ENCODE data around the gene FCHO1.
A peak's percentile ranks its signal among the peaks of the same experiment; 100 is the strongest.

FCHO1 gene

GRCh38 chr19:17832443-17833208 lies 81.3 kb downstream of the FCHO1 start:
- DNase-seq, result no peak

GRCh38 chr19:17834350-17835181 lies 83.3 kb downstream of the FCHO1 start:
- peak in 1 of 2 donors; percentile 13 for DNase-seq

GRCh38 chr19:17835182-17836006 lies 84.1 kb downstream of the FCHO1 start:
- DNase-seq, result no peak

GRCh38 chr19:17836530-17836929 lies 85.3 kb downstream of the FCHO1 start:
- no peak for DNase-seq

DNA sequence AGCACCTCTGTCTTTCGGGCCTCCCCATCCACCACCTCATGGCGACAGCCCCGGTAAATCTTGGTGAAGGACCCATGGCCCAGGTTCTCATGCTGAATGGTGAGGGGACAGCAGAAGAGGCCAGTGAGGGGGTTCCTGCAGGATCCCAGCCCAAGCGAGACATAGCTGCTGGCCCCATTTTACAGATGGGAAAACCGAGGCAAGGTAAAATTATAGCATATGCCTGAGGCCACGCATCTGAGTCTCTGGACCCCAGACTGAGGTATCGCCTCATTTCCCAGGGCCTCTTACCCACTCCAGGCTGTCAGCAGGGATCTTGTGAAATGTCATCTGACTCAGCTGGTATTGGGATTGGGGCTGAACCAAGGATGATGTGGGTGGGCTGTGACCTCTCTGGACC lies 86.7 kb downstream of the FCHO1 start:
- no peak for DNase-seq
